ENCODE data around the gene DYNC1LI1.

DYNC1LI1 gene

DNA sequence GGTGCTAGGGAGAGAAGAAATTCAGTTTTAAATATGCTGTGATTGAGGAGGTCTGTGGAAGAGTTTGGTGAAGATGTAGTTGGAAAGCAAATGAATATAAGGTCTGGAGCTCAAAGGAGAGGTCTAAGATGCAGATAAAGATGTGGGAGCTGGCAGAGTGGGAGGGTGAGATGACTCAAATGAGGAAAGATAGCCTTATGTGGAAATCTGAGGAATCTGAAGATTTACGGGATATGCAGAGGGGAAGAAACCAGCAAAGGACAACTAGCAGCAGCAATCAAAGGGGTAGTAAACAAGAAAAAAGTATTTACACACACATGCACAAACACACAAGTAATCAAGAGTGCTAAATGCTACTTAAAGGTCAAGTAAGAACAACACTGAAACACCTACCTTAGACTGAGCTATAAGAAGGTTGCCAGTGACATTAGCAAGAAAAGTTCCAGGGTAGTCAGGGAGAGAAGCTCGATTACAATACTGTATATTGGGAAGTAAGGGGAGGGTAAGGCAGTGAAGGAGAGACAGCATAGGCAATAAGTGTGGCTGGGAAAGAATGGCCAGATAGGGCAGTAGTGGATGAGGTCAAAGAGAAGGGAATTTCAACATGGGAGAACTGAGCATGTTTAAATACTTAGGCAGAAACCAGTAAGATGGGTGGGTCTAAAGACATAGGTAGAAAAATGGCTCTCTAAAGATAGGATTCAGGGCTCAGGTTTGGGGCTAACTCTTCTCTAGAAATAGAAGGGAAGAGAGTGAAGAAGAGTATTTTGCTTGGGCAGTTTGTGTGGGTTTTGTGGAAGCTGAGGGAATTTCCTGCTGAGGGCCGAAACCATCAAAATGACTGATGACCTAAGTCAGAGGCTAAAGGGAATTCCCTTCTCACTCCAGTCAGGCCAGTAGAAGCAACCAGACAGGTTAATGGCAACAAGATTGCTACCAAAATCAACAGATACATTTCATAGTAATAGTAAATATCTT is 76.9 kb downstream of the DYNC1LI1 start:
- TF ChIP-seq, protein P1, sequence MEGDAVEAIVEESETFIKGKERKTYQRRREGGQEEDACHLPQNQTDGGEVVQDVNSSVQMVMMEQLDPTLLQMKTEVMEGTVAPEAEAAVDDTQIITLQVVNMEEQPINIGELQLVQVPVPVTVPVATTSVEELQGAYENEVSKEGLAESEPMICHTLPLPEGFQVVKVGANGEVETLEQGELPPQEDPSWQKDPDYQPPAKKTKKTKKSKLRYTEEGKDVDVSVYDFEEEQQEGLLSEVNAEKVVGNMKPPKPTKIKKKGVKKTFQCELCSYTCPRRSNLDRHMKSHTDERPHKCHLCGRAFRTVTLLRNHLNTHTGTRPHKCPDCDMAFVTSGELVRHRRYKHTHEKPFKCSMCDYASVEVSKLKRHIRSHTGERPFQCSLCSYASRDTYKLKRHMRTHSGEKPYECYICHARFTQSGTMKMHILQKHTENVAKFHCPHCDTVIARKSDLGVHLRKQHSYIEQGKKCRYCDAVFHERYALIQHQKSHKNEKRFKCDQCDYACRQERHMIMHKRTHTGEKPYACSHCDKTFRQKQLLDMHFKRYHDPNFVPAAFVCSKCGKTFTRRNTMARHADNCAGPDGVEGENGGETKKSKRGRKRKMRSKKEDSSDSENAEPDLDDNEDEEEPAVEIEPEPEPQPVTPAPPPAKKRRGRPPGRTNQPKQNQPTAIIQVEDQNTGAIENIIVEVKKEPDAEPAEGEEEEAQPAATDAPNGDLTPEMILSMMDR (IDR thresholded peaks at IDR 0.05; ENCODE audit: extremely low read depth, insufficient read depth, missing control alignments), result no peak
- in situ Hi-C loops (cut with MboI; ENCODE audit: low pct_unique_long_range_greater_than_20kb, low sequenced_read_pairs, unreplicated experiment), result no loop called here
- DNase-seq (ENCODE audit: low spot score), result peak; percentile 54

- TF ChIP-seq, protein P1 (IDR thresholded peaks at IDR 0.05; ENCODE audit: extremely low read depth, insufficient read depth, missing control alignments), result no peak
- no peak for DNase-seq (ENCODE audit: low spot score)
- in situ Hi-C loops (cut with MboI; ENCODE audit: low pct_unique_long_range_greater_than_20kb, low sequenced_read_pairs, unreplicated experiment), result no loop called here
Observed at GRCh38 chr3:32492684-32493436, 77.8 kb downstream of the DYNC1LI1 start.

DNA sequence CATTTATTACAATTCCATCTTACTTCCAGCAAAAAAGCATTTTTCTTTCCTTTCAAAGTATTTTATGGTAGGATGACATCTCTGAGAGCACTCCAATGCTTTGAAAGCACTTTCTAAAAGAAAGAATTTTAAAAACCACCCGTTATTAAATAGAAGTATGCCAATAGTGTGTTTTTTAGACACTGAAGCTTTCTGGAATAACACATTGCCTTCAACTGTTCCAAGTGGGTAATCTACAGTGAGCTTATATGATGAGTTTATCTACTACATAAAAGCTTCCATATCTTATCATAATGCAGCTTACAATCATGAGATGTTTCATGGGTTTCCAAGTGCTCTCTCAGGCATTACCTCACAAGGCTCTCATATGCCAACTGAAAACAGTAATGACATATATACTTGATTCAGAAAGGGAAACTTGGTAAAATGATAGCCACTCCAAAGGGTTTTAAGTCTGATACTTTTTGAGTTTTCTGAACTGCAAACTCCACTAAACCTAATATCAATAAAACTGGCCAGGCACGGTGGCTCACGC is 82.1 kb downstream of the DYNC1LI1 start:
- DNase-seq (ENCODE audit: low spot score), result no peak
- TF ChIP-seq, protein P1 (IDR thresholded peaks at IDR 0.05; ENCODE audit: extremely low read depth, insufficient read depth, missing control alignments), result no peak
- in situ Hi-C loops (cut with MboI; ENCODE audit: low pct_unique_long_range_greater_than_20kb, low sequenced_read_pairs, unreplicated experiment), result no loop called here

GRCh38 chr3:32487781-32488473 is 82.7 kb downstream of the DYNC1LI1 start:
- no peak for DNase-seq (ENCODE audit: low spot score)
- in situ Hi-C loops (cut with MboI; ENCODE audit: low pct_unique_long_range_greater_than_20kb, low sequenced_read_pairs, unreplicated experiment), result no loop called here
- TF ChIP-seq, protein P1 (IDR thresholded peaks at IDR 0.05; ENCODE audit: extremely low read depth, insufficient read depth, missing control alignments), result no peak

GRCh38 chr3:32484436-32484835 is 86.2 kb downstream of the DYNC1LI1 start:
- TF ChIP-seq, protein P1 (IDR thresholded peaks at IDR 0.05; ENCODE audit: extremely low read depth, insufficient read depth, missing control alignments), result no peak
- in situ Hi-C loops (cut with MboI; ENCODE audit: low pct_unique_long_range_greater_than_20kb, low sequenced_read_pairs, unreplicated experiment), result no loop called here
- DNase-seq (ENCODE audit: low spot score), result no peak

- TF ChIP-seq, protein P1 (IDR thresholded peaks at IDR 0.05; ENCODE audit: extremely low read depth, insufficient read depth, missing control alignments), result no peak
- in situ Hi-C loops (cut with MboI; ENCODE audit: low pct_unique_long_range_greater_than_20kb, low sequenced_read_pairs, unreplicated experiment), result no loop called here
- DNase-seq (ENCODE audit: low spot score), result no peak
Observed at GRCh38 chr3:32483772-32484171, 86.9 kb downstream of the DYNC1LI1 start.
